Measurements from ENCODE around the gene FAM240B.

GRCh38 chr9:38706493-38706892, 13.4 kb downstream of the FAM240B start:
- TF ChIP-seq, protein P1, sequence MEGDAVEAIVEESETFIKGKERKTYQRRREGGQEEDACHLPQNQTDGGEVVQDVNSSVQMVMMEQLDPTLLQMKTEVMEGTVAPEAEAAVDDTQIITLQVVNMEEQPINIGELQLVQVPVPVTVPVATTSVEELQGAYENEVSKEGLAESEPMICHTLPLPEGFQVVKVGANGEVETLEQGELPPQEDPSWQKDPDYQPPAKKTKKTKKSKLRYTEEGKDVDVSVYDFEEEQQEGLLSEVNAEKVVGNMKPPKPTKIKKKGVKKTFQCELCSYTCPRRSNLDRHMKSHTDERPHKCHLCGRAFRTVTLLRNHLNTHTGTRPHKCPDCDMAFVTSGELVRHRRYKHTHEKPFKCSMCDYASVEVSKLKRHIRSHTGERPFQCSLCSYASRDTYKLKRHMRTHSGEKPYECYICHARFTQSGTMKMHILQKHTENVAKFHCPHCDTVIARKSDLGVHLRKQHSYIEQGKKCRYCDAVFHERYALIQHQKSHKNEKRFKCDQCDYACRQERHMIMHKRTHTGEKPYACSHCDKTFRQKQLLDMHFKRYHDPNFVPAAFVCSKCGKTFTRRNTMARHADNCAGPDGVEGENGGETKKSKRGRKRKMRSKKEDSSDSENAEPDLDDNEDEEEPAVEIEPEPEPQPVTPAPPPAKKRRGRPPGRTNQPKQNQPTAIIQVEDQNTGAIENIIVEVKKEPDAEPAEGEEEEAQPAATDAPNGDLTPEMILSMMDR (IDR thresholded peaks at IDR 0.05), result no peak
- TF ChIP-seq POLR2A (IDR thresholded peaks at IDR 0.05), result no peak
